ENCODE data around the gene SIPA1L3.

DNA sequence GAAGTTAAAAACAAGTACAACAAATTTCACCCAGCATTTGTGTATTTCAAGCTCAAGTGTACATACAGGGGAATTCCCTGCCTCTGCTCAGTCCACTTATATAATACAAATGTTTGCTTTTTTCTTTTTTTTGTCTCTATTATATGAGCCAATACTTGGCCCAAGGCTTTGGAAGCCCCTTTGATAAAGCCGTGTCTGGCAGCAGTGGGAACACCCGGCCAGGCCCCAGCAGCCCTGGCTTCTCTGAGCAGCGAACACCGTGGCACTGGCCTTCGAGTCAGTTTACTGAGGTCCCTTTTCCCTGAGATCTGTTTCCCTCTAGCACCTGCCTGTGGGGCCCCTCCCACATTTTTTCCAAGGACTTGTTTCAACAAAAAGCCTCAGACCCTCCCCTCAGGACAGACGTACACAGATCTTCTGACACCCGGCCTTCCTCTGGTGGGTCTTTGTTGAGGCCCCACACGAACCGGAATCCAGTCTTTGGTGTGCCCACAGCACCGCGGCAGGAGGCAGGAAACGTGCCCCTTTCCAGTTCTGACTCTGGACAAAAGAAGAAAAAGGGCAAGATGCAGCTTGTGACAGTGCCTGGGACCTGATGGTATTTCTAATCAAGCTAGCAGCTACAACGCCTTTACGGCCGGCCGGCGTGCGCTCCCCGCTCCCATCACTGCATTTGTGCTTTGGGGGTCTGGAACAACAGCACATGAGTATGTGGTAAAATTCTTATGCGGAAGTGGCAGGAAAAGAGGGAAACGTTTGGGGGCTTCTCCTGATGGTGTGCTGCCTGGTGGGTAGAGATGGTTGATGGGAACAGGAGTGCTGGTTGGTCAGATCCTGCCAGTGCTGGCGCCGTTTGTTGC is 13.8 kb downstream of the SIPA1L3 start:
- TF ChIP-seq, protein P1, sequence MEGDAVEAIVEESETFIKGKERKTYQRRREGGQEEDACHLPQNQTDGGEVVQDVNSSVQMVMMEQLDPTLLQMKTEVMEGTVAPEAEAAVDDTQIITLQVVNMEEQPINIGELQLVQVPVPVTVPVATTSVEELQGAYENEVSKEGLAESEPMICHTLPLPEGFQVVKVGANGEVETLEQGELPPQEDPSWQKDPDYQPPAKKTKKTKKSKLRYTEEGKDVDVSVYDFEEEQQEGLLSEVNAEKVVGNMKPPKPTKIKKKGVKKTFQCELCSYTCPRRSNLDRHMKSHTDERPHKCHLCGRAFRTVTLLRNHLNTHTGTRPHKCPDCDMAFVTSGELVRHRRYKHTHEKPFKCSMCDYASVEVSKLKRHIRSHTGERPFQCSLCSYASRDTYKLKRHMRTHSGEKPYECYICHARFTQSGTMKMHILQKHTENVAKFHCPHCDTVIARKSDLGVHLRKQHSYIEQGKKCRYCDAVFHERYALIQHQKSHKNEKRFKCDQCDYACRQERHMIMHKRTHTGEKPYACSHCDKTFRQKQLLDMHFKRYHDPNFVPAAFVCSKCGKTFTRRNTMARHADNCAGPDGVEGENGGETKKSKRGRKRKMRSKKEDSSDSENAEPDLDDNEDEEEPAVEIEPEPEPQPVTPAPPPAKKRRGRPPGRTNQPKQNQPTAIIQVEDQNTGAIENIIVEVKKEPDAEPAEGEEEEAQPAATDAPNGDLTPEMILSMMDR (conservative IDR thresholded peaks at IDR 0.05): no peak
- TF ChIP-seq ZFX (IDR thresholded peaks at IDR 0.05): no peak

Data from C4-2B (cell line).